ENCODE measurements around the gene NAA50.

DNA sequence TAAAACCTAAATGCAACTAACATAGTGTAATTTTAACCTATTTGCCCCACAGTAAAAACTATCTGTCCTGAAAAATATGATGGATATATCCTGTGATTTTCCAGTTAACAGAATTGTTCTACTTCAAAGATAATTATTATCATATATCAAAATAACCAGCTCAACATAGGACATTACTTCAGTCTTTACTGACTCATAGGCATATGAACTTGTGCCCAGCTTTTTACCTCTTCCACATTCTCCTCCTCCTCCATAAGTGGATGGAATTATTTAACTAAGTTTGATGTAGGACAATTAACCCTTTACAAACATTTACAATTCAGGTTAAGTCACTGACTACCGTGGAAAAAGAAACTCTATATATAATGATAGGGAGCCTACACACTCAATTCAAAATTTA lies 26.8 kb downstream of the NAA50 start:
- TF ChIP-seq EP300 (IDR thresholded peaks at IDR 0.05; ENCODE audit: borderline replicate concordance in 1 of 2, low read depth in 1 of 2, low read length in 1 of 2) (no peak), CTCF (IDR thresholded peaks at IDR 0.05) (no peak), RAD21 (IDR thresholded peaks at IDR 0.05; ENCODE audit: low read length) (no peak), POLR2AphosphoS5 (IDR thresholded peaks at IDR 0.05; ENCODE audit: low read depth, low read length) (no peak), JUND (IDR thresholded peaks at IDR 0.05) (no peak), USF2 (IDR thresholded peaks at IDR 0.05; ENCODE audit: borderline replicate concordance, low read depth, low read length) (no peak), MAX (IDR thresholded peaks at IDR 0.05; ENCODE audit: low read depth) (no peak), EZH2phosphoT487 (IDR thresholded peaks at IDR 0.05; ENCODE audit: borderline replicate concordance, low read depth) (no peak), GABPA (IDR thresholded peaks at IDR 0.05; ENCODE audit: low read depth) (no peak), NRF1 (IDR thresholded peaks at IDR 0.05; ENCODE audit: low read depth, low read length) (no peak)
- TF ChIP-seq, protein P1, sequence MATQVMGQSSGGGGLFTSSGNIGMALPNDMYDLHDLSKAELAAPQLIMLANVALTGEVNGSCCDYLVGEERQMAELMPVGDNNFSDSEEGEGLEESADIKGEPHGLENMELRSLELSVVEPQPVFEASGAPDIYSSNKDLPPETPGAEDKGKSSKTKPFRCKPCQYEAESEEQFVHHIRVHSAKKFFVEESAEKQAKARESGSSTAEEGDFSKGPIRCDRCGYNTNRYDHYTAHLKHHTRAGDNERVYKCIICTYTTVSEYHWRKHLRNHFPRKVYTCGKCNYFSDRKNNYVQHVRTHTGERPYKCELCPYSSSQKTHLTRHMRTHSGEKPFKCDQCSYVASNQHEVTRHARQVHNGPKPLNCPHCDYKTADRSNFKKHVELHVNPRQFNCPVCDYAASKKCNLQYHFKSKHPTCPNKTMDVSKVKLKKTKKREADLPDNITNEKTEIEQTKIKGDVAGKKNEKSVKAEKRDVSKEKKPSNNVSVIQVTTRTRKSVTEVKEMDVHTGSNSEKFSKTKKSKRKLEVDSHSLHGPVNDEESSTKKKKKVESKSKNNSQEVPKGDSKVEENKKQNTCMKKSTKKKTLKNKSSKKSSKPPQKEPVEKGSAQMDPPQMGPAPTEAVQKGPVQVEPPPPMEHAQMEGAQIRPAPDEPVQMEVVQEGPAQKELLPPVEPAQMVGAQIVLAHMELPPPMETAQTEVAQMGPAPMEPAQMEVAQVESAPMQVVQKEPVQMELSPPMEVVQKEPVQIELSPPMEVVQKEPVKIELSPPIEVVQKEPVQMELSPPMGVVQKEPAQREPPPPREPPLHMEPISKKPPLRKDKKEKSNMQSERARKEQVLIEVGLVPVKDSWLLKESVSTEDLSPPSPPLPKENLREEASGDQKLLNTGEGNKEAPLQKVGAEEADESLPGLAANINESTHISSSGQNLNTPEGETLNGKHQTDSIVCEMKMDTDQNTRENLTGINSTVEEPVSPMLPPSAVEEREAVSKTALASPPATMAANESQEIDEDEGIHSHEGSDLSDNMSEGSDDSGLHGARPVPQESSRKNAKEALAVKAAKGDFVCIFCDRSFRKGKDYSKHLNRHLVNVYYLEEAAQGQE (IDR thresholded peaks at IDR 0.05; ENCODE audit: low read depth, low read length) = no peak
